Naive B cell (primary cell): Measurements from ENCODE around the gene KCNH6. TPM values are rescaled to one million over a fixed set of nuclear protein-coding genes. Genes with fewer than 3 reads are reported as not detected.

Experiments
- ATAC-seq, 2 donors: fragments of 150-1000 bp; cut with Tn5 transposase; 2 replicates each; pipeline ENCODE4 v1.10.0; 2021; ENCODE audit warnings: low read depth in 2 of 2, mild to moderate bottlenecking in 2 of 2, moderate library complexity in 2 of 2
- DNase-seq: peaks from one replicate; pipeline ENCODE4 v3.0.0; 2022
- H3K27ac Mint-ChIP-seq, 6 donors: one replicate each; pipeline ENCODE4 v1.8.0; 2020 to 2022; ENCODE audit warnings: mild to moderate bottlenecking in 6 of 6, mixed read lengths in 6 of 6, moderate library complexity in 5 of 6, inconsistent platforms in 2 of 6
- H3K27me3 Mint-ChIP-seq, 3 donors: one replicate each; pipeline ENCODE4 v1.8.0; 2021 to 2022; ENCODE audit warnings: mixed read lengths in 3 of 3, mild to moderate bottlenecking in 1 of 3
- H3K36me3 Mint-ChIP-seq, 2 donors: one replicate each; pipeline ENCODE4 v1.8.0; 2020 to 2022; ENCODE audit warnings: mixed read lengths in 2 of 2, inconsistent platforms in 1 of 2, mild to moderate bottlenecking in 1 of 2
- H3K4me1 Mint-ChIP-seq, 3 donors: one replicate each; pipeline ENCODE4 v1.8.0; 2020 to 2022; ENCODE audit warnings: mixed read lengths in 3 of 3, inconsistent platforms in 1 of 3, mild to moderate bottlenecking in 1 of 3, moderate library complexity in 1 of 3
- H3K4me3 Mint-ChIP-seq, 8 donors: one replicate each; pipeline ENCODE4 v1.8.0; 2020 to 2022; ENCODE audit warnings: mild to moderate bottlenecking in 8 of 8, mixed read lengths in 8 of 8, moderate library complexity in 8 of 8, inconsistent platforms in 2 of 8
- H3K9me3 Mint-ChIP-seq, 7 donors: one replicate each; pipeline ENCODE4 v1.8.0; 2020 to 2022; ENCODE audit warnings: mixed read lengths in 7 of 7, mild to moderate bottlenecking in 5 of 7, inconsistent platforms in 2 of 7, moderate library complexity in 1 of 7
- polyA plus RNA-seq, 6 donors: library from polyadenylated mRNA; unstranded; fragments of 300-500 nt; fragmentation: Illumina TruSeq; gene quantifications; one replicate each; pipeline ENCODE4 v1.2.3, GENCODE V29; 2021; ENCODE audit warnings: low read depth in 6 of 6

Gene KCNH6
- polyA plus RNA-seq, 6 donors from 2014 or later, result not detected

- no peak for ATAC-seq
- H3K27me3 Mint-ChIP-seq, result no peaks in the 10 kb centered on the region
- no peak overlapping the region for H3K4me3 Mint-ChIP-seq
- H3K27ac Mint-ChIP-seq, result peak overlapping the region in 3 of 6 donors; percentile 1 to 44 (median 42)
- peaks cover 0 to 8% of the 10 kb centered on the region in 2 donors for H3K36me3 Mint-ChIP-seq
- H3K9me3 Mint-ChIP-seq, result no peaks in the 10 kb centered on the region
- peaks cover 34 to 47% (median 38%) of the 10 kb centered on the region in 3 donors for H3K4me1 Mint-ChIP-seq
- no peak for DNase-seq
Observed at GRCh38 chr17:63573634-63574033, 50.5 kb downstream of the KCNH6 start.

- H3K36me3 Mint-ChIP-seq, result peaks cover 15 to 18% of the 10 kb centered on the region in 2 donors
- ATAC-seq, result no peak
- H3K27me3 Mint-ChIP-seq, result no peaks in the 10 kb centered on the region
- H3K27ac Mint-ChIP-seq, result no peak overlapping the region
- H3K4me3 Mint-ChIP-seq, result no peak overlapping the region
- no peaks in the 10 kb centered on the region for H3K9me3 Mint-ChIP-seq
- no peak for DNase-seq
- peaks cover 13 to 21% (median 20%) of the 10 kb centered on the region in 3 donors for H3K4me1 Mint-ChIP-seq
Observed at GRCh38 chr17:63578027-63578768, 55.0 kb downstream of the KCNH6 start.

GRCh38 chr17:63578769-63579111 lies 55.6 kb downstream of the KCNH6 start:
- H3K27ac Mint-ChIP-seq, result peak overlapping the region in 3 of 6 donors; percentile 51 to 92 (median 60)
- H3K27me3 Mint-ChIP-seq, result no peaks in the 10 kb centered on the region
- DNase-seq (no peak), ATAC-seq (no peak)
- no peak overlapping the region for H3K4me3 Mint-ChIP-seq
- no peaks in the 10 kb centered on the region for H3K9me3 Mint-ChIP-seq
- peaks cover 15 to 19% of the 10 kb centered on the region in 2 donors for H3K36me3 Mint-ChIP-seq
- peaks cover 10 to 19% (median 19%) of the 10 kb centered on the region in 3 donors for H3K4me1 Mint-ChIP-seq

- DNase-seq, result no peak
- Mint-ChIP-seq H3K27me3 (no peaks in the 10 kb centered on the region), H3K9me3 (no peaks in the 10 kb centered on the region), H3K36me3 (peaks cover 8 to 19% of the 10 kb centered on the region in 2 donors), H3K4me1 (peaks cover 5 to 13% (median 13%) of the 10 kb centered on the region in 3 donors), H3K4me3 (no peak overlapping the region), H3K27ac (no peak overlapping the region)
- no peak for ATAC-seq
Observed at GRCh38 chr17:63579633-63580032, 56.5 kb downstream of the KCNH6 start.

GRCh38 chr17:63587770-63588169 lies 64.6 kb downstream of the KCNH6 start:
- Mint-ChIP-seq H3K36me3 (peaks cover 23 to 31% of the 10 kb centered on the region in 2 donors), H3K27me3 (no peaks in the 10 kb centered on the region), H3K27ac (peak overlapping the region in 1 of 6 donors; percentile 47), H3K4me1 (peaks cover 0 to 5% (median 2%) of the 10 kb centered on the region in 3 donors), H3K4me3 (no peak overlapping the region), H3K9me3 (no peaks in the 10 kb centered on the region)
- ATAC-seq, result no peak
- no peak for DNase-seq

- Mint-ChIP-seq H3K9me3 (no peaks in the 10 kb centered on the region), H3K27ac (no peak overlapping the region), H3K27me3 (no peaks in the 10 kb centered on the region), H3K4me3 (no peak overlapping the region), H3K4me1 (peaks cover 0 to 5% (median 2%) of the 10 kb centered on the region in 3 donors), H3K36me3 (peaks cover 20 to 25% of the 10 kb centered on the region in 2 donors)
- no peak for ATAC-seq
- DNase-seq, result no peak
Observed at GRCh38 chr17:63588797-63589196, 65.6 kb downstream of the KCNH6 start.

GRCh38 chr17:63589646-63590045 lies 66.5 kb downstream of the KCNH6 start:
- DNase-seq (no peak), ATAC-seq (no peak)
- Mint-ChIP-seq H3K36me3 (peaks cover 20 to 25% of the 10 kb centered on the region in 2 donors), H3K4me3 (no peak overlapping the region), H3K4me1 (peaks cover 0 to 5% (median 2%) of the 10 kb centered on the region in 3 donors), H3K27me3 (no peaks in the 10 kb centered on the region), H3K27ac (peak overlapping the region in 3 of 6 donors; percentile 61 to 84 (median 72)), H3K9me3 (no peaks in the 10 kb centered on the region)

- ATAC-seq (no peak), DNase-seq (no peak)
- Mint-ChIP-seq H3K4me3 (no peak overlapping the region), H3K27ac (no peak overlapping the region), H3K36me3 (peaks cover 11 to 25% of the 10 kb centered on the region in 2 donors), H3K4me1 (peaks cover 0 to 5% (median 2%) of the 10 kb centered on the region in 3 donors), H3K9me3 (no peaks in the 10 kb centered on the region), H3K27me3 (no peaks in the 10 kb centered on the region)
Observed at GRCh38 chr17:63592797-63593196, 69.6 kb downstream of the KCNH6 start.

GRCh38 chr17:63595132-63595531 lies 72.0 kb downstream of the KCNH6 start:
- peaks cover 3 to 13% of the 10 kb centered on the region in 2 donors for H3K36me3 Mint-ChIP-seq
- H3K4me3 Mint-ChIP-seq, result peak overlapping the region in 1 of 8 donors; percentile 8
- no peak for ATAC-seq
- H3K27ac Mint-ChIP-seq, result peak overlapping the region in 1 of 6 donors; percentile 65
- no peaks in the 10 kb centered on the region for H3K9me3 Mint-ChIP-seq
- H3K27me3 Mint-ChIP-seq, result no peaks in the 10 kb centered on the region
- DNase-seq, result no peak
- H3K4me1 Mint-ChIP-seq, result peaks cover 2 to 5% (median 3%) of the 10 kb centered on the region in 3 donors

Other genes with a start within 250 kb of the KCNH6 start
- 1 to 10 TPM in 4 of 6 donors, under 1 TPM in 1, not detected in 1; 0.66 to 3.4 (median 1.6) TPM for gene CYB561, start 77.1 kb upstream of the KCNH6 start, polyA plus RNA-seq
- not detected for gene ACE, start 46.3 kb upstream of the KCNH6 start, polyA plus RNA-seq
- 10 to 100 TPM; 58.6 to 88.5 (median 79.1) TPM for gene DCAF7, start 27.1 kb downstream of the KCNH6 start, polyA plus RNA-seq
- gene TACO1, start 77.5 kb downstream of the KCNH6 start, polyA plus RNA-seq, result 10 to 100 TPM; 14.9 to 19.7 (median 16.8) TPM
- 10 to 100 TPM; 20.8 to 39.1 (median 28.7) TPM for gene MAP3K3, start 99.1 kb downstream of the KCNH6 start, polyA plus RNA-seq
- gene LIMD2, start 176.8 kb downstream of the KCNH6 start, polyA plus RNA-seq, result 100 to 1,000 TPM; 557 to 994 (median 667) TPM
- gene STRADA, start 218.4 kb downstream of the KCNH6 start, polyA plus RNA-seq, result 10 to 100 TPM; 21.1 to 33.2 (median 26.3) TPM